Ovary (tissue), 9 donors: Measurements from ENCODE around the gene CACNA2D4. TPM values are rescaled to one million over a fixed set of nuclear protein-coding genes. Genes with fewer than 3 reads are reported as not detected.

ENCODE experiments used
- DNase-seq, 5 donors: peaks; one replicate each; pipeline ENCODE4 v3.0.0-alpha.2; 2019 to 2020
- H3K27ac ChIP-seq, 2 donors: fragments of 200-600 bp; one replicate each; pipeline versions ENCODE4 v1.5.1 to v1.8.0; 2019 to 2022
- H3K27me3 ChIP-seq: fragments of 200-600 bp; one replicate; pipeline ENCODE4 v1.8.0; 2022
- H3K36me3 ChIP-seq: fragments of 200-600 bp; sonication (generic); one replicate; pipeline ENCODE4 v1.5.1; 2019
- H3K4me1 ChIP-seq: one replicate; pipeline ENCODE4 v1.8.1; 2013; ENCODE audit warnings: mild to moderate bottlenecking, moderate library complexity; ENCODE audit not compliant: insufficient read depth
- H3K4me3 ChIP-seq: fragments of 200-600 bp; sonication (generic); one replicate; pipeline ENCODE4 v1.5.1; 2017
- H3K9me3 ChIP-seq, 2 donors: fragments of 200-600 bp in 1 of 2; sonication (generic) in 1 of 2; one replicate each; pipeline versions ENCODE4 v1.5.1 to v1.8.1; 2013 to 2019; ENCODE audit warnings: mild to moderate bottlenecking in 1 of 2, moderate library complexity in 1 of 2
- CTCF ChIP-seq, 3 donors: fragments of 450-650 bp in 2 of 3; fragments of 200-600 bp in 1 of 3; IDR thresholded peaks; one replicate each; pipeline versions ENCODE4 v1.5.1 to v1.8.0; 2016 to 2022; ENCODE audit warnings: antibody characterized with exemption in 3 of 3, mild to moderate bottlenecking in 1 of 3
- EP300 ChIP-seq: sonication (generic); formaldehyde crosslinking; IDR thresholded peaks from one replicate; pipeline ENCODE4 v1.6.1; 2017; ENCODE audit warnings: antibody characterized with exemption
- POLR2A ChIP-seq: fragments of 450-650 bp; IDR thresholded peaks from one replicate; pipeline ENCODE4 v1.6.1; 2017; ENCODE audit warnings: antibody characterized with exemption, mild to moderate bottlenecking, moderate library complexity
- WGBS, 3 donors: extraction: QIAGEN DNeasy Blood & Tissue Kit in 1 of 3; methylation state at CpG; one replicate each; pipeline versions ENCODE4 v1.1.5 to v1.1.7; 2013 to 2017; 5-methylcytosine and 5-hydroxymethylcytosine counted together
- intact Hi-C, 4 donors: fragments of 100-400 bp; cut with DNase I; formaldehyde crosslinking; loops; one replicate each; pipeline versions ENCODE4 v1.11.0 to v1.15.1; 2022 to 2023
- polyA plus RNA-seq, 2 donors: library from polyadenylated mRNA; stranded (reverse); fragments of 200-250 nt in 1 of 2; fragments of 350-450 nt in 1 of 2; fragmentation: Illumina TruSeq in 1 of 2; extraction: RNeasy Lipid Tissue Mini Kit (QIAGEN cat#74804) in 1 of 2; gene quantifications; one replicate each; pipeline ENCODE4 v1.2.3, GENCODE V29; 2013 to 2014
- total RNA-seq, 7 donors: library from RNA; depleted of rRNA in 2 of 7; stranded (reverse); fragments of >200 nt in 2 of 7; fragmentation: NEBNext Ultra II Directional in 3 of 7; extraction: Animal tissue kit (Norgen Biotek cat#: 25700) in 3 of 7; gene quantifications; one replicate each; pipeline versions ENCODE4 v1.1.0 to v1.2.4, GENCODE V29; 2016 to 2023
- donor health status: DM: no; HTN: no; CAD: no; lungs with moderate emphysema.
- donor health status: DM: no; HTN: no; CAD: no.
- donor health status: Bipolar disorder and iron deficiency.
- donor health status: DM: yes; HTN: yes; CAD: no.
- donor health status: DM: no; HTN: no; CAD: no.
- donor health status: DM: yes; HTN: yes; CAD: no.

CACNA2D4 gene
- total and polyA plus RNA-seq, 9 donors = 2.1 to 6.8 (median 3.2) TPM

DNA sequence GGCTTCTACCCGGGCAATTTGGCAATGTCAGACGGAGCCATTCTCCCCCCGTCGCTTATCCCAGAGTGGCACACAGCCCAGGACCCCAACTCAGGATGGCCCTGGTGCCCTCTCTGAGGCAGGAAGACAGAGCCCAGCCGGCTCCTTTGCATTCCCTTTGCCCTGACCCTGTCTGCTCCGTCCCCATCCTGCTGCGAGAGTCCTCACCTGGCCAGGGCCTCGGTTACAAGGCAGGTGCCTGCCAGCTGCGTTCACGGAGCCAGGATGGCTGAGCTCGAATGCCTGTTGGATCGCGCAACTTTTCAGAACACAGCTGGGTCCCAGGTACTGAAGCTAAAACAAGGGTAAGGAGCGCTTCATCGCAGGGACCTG lies 79.5 kb downstream of the CACNA2D4 start:
- intact Hi-C loops = no loop called here
- Histone ChIP-seq H3K36me3 (no peaks in the 10 kb centered on the region), H3K4me1 (no peaks in the 10 kb centered on the region), H3K27me3 (no peaks in the 10 kb centered on the region), H3K4me3 (no peak overlapping the region), H3K27ac (no peak overlapping the region), H3K9me3 (no peaks in the 10 kb centered on the region)
- TF ChIP-seq CTCF (IDR thresholded peaks at IDR 0.05) (no peak), EP300 (no peak), POLR2A (no peak)
- DNase-seq = no peak
- 80 to 88% (median 80%) methylated on average over 15 of the region's 15 CpGs for WGBS, 3 donors

- H3K36me3 ChIP-seq = no peaks in the 10 kb centered on the region
- no peak overlapping the region for H3K27ac ChIP-seq
- no peaks in the 10 kb centered on the region for H3K27me3 ChIP-seq
- DNase-seq = peak in 1 of 5 donors; percentile 7
- intact Hi-C loops = no loop called here
- 72 to 77% (median 74%) methylated on average over 26 of the region's 26 CpGs for WGBS, 3 donors
- H3K9me3 ChIP-seq = no peaks in the 10 kb centered on the region
- H3K4me1 ChIP-seq = no peaks in the 10 kb centered on the region
- H3K4me3 ChIP-seq = no peak overlapping the region
- no peak for TF ChIP-seq POLR2A
- TF ChIP-seq CTCF (IDR thresholded peaks at IDR 0.05) = no peak
- no peak for TF ChIP-seq EP300
Measured at GRCh38 chr12:1838205-1838993, 80.1 kb downstream of the CACNA2D4 start.

DNA sequence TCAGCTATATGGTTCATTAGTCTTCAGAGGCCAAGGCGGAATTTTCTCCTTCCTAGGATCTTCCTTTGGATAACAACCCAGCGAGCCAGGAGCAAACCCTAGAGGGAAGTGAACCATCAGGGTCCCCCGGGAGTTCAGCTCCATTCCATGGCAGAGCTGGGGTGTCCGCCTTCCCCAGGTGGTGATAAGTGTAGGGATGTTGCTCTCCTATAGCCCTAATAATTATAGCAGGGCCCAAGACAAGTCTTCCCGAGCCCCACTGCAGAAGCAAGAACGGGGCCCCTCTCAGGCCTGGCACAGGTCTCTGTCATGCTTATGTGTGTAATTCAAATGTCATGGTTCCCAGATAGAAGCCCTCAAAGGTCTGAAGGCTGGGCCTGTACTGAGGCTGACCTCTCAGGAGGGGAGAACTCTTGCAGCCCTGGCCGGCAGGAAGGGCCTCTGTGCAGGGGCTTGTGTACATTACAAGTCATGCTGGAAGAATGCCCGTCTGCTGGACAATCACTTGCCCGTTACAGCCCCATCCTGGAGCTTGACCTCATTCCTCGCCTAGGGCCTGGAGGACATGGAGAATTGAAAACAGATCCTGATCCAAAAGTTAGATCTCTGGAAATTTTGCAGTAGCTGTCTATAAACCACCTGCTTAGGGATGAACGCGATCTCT lies 80.8 kb downstream of the CACNA2D4 start:
- H3K4me3 ChIP-seq = no peak overlapping the region
- WGBS, 3 donors = 72 to 83% (median 76%) methylated on average over 12 of the region's 12 CpGs
- intact Hi-C loops = no loop called here
- H3K27me3 ChIP-seq = no peaks in the 10 kb centered on the region
- TF ChIP-seq EP300 (no peak), CTCF (IDR thresholded peaks at IDR 0.05) (no peak), POLR2A (no peak)
- no peak for DNase-seq
- no peaks in the 10 kb centered on the region for H3K9me3 ChIP-seq
- no peak overlapping the region for H3K27ac ChIP-seq
- no peaks in the 10 kb centered on the region for H3K4me1 ChIP-seq
- no peaks in the 10 kb centered on the region for H3K36me3 ChIP-seq

DNA sequence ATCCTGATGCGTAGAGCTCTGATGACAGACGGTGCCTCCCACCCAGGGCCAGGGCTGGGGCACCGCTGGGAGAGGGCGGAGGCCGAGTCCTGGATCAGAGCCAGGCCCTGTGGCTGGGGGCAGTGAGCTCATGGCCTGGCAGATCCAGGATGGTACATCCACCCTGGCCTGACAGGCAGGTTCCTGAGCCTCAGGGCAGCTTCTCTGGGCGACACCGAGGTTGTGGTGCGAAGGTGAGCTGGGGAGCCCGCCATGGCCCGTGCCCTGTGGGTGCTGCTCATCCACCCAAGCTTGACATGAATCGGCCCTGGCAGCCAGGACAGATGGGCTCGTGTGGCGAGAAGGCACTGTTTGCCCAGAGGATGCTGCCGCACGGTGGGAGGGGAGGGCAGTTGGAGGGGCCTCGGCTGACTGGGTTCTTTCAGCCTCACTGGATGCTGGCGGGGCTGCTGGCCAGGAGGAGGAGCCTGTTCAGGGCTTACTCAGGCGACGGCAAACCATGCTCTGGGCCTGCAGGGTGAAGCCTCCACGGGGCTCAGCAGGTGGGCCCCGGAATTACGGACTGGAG lies 81.5 kb downstream of the CACNA2D4 start:
- Histone ChIP-seq H3K4me1 (no peaks in the 10 kb centered on the region), H3K36me3 (no peaks in the 10 kb centered on the region), H3K9me3 (no peaks in the 10 kb centered on the region), H3K27ac (no peak overlapping the region), H3K27me3 (no peaks in the 10 kb centered on the region), H3K4me3 (no peak overlapping the region)
- 56 to 61% (median 61%) methylated on average over 22 of the region's 22 CpGs for WGBS, 3 donors
- no peak for DNase-seq
- intact Hi-C loops = no loop called here
- TF ChIP-seq CTCF (IDR thresholded peaks at IDR 0.05) = no peak
- no peak for TF ChIP-seq EP300
